HepG2 (cell line): ENCODE measurements around the gene PSMD1. TPM values are rescaled to one million over a fixed set of nuclear protein-coding genes. Genes with fewer than 3 reads are reported as not detected.

Source experiments
- AHDC1 ChIP-seq: sonication (generic); formaldehyde crosslinking; IDR thresholded peaks from 2 replicates; pipeline ENCODE4 v1.5.1; 2020; ENCODE audit warnings: mild to moderate bottlenecking, missing genetic modification reagents, borderline replicate concordance
- ARNT ChIP-seq: fragments of 450-650 bp; IDR thresholded peaks from 2 replicates; pipeline ENCODE4 v1.6.1; 2017
- BHLHE40 ChIP-seq: IDR thresholded peaks from 2 replicates; pipeline ENCODE4 v1.6.1; 2011; ENCODE audit warnings: low read length, improper control_type of control experiment
- ELF1 ChIP-seq: sonication (generic); formaldehyde crosslinking; IDR thresholded peaks from 2 replicates; pipeline ENCODE4 v1.4.0; 2020; ENCODE audit warnings: missing genetic modification reagents
- ERF ChIP-seq: IDR thresholded peaks from 2 replicates; pipeline ENCODE4 v1.6.1; 2018; ENCODE audit warnings: missing biosample characterization, missing genetic modification reagents
- GLMP ChIP-seq: sonication (generic); formaldehyde crosslinking; IDR thresholded peaks from 2 replicates; pipeline ENCODE4 v1.9.0; 2021; ENCODE audit warnings: missing genetic modification reagents, mild to moderate bottlenecking, borderline replicate concordance
- LBX2 ChIP-seq: sonication (generic); formaldehyde crosslinking; IDR thresholded peaks from 2 replicates; pipeline ENCODE4 v1.5.0; 2020; ENCODE audit warnings: missing genetic modification reagents, mild to moderate bottlenecking, borderline replicate concordance
- MED1 ChIP-seq: sonication (generic); formaldehyde crosslinking; IDR thresholded peaks from 2 replicates; pipeline ENCODE4 v1.4.0; 2020; ENCODE audit warnings: missing genetic modification reagents
- SRF ChIP-seq: IDR thresholded peaks from 2 replicates; pipeline ENCODE4 v1.6.1; 2011; ENCODE audit warnings: mild to moderate bottlenecking, low read depth, low read length, moderate library complexity
- ZNF3 ChIP-seq: IDR thresholded peaks from 2 replicates; pipeline ENCODE4 v1.7.0; 2017; ENCODE audit warnings: inconsistent platforms
- ZNF501 ChIP-seq: sonication (generic); formaldehyde crosslinking; IDR thresholded peaks from 2 replicates; pipeline ENCODE4 v1.5.1; 2020; ENCODE audit warnings: mild to moderate bottlenecking, moderate library complexity, missing genetic modification reagents
- ZNF543 ChIP-seq: sonication (generic); formaldehyde crosslinking; IDR thresholded peaks from 2 replicates; pipeline ENCODE4 v1.4.0; 2020; ENCODE audit warnings: mild to moderate bottlenecking, missing genetic modification reagents
- ZNF569 ChIP-seq: sonication (generic); formaldehyde crosslinking; IDR thresholded peaks from 2 replicates; pipeline ENCODE4 v1.5.0; 2020; ENCODE audit warnings: mild to moderate bottlenecking, missing genetic modification reagents, moderate library complexity, borderline replicate concordance
- ZNF616 ChIP-seq: sonication (generic); formaldehyde crosslinking; IDR thresholded peaks from 2 replicates; pipeline ENCODE4 v1.5.0; 2020; ENCODE audit warnings: low read depth, mild to moderate bottlenecking, missing genetic modification reagents
- ZNF784 ChIP-seq: sonication (generic); formaldehyde crosslinking; IDR thresholded peaks from 2 replicates; pipeline ENCODE4 v1.5.1; 2020; ENCODE audit warnings: missing genetic modification reagents, mild to moderate bottlenecking, borderline replicate concordance
- ZSCAN9 ChIP-seq: IDR thresholded peaks from 2 replicates; pipeline ENCODE4 v1.6.1; 2016; ENCODE audit warnings: borderline replicate concordance
- polyA plus RNA-seq, 8 experiments: library from polyadenylated mRNA; depleted of rRNA in 3 of 8; stranded (reverse) in 7 of 8; unstranded in 1 of 8; fragments of >200 nt; fragmentation: Illumina TruSeq in 4 of 8; extraction: Trizol in 4 of 8; gene quantifications; 2 replicates each; pipeline versions ENCODE4 v1.2.1 to v1.2.3, GENCODE V29; 2011 to 2016; ENCODE audit warnings: low read depth in 4 of 8, missing spikeins in 1 of 8, mixed read lengths in 1 of 8; ENCODE audit not compliant: insufficient read depth in 1 of 8
- total RNA-seq, 5 experiments: library from RNA; depleted of rRNA; stranded (reverse); fragments of >200 nt; fragmentation: Illumina TruSeq; extraction: Trizol; gene quantifications; 2 replicates each; pipeline ENCODE4 v1.2.3, GENCODE V29; 2016; ENCODE audit warnings: low read depth in 1 of 5
- TF ChIP-seq, protein P1 (sequence below): sonication (generic); formaldehyde crosslinking; IDR thresholded peaks from 2 replicates; pipeline ENCODE4 v1.5.1; 2020; ENCODE audit warnings: mild to moderate bottlenecking, missing genetic modification reagents, moderate library complexity
- TF ChIP-seq, protein P2 (sequence below): sonication (generic); formaldehyde crosslinking; conservative IDR thresholded peaks from 2 replicates; pipeline ENCODE4 v1.8.1; 2023; ENCODE audit warnings: missing genetic modification reagents

PSMD1 gene
- total and polyA plus RNA-seq, 2 of the 13 experiments (the other 11 are each of a cell fraction or from before 2014, with no cell fraction given): 136 to 191 TPM

DNA sequence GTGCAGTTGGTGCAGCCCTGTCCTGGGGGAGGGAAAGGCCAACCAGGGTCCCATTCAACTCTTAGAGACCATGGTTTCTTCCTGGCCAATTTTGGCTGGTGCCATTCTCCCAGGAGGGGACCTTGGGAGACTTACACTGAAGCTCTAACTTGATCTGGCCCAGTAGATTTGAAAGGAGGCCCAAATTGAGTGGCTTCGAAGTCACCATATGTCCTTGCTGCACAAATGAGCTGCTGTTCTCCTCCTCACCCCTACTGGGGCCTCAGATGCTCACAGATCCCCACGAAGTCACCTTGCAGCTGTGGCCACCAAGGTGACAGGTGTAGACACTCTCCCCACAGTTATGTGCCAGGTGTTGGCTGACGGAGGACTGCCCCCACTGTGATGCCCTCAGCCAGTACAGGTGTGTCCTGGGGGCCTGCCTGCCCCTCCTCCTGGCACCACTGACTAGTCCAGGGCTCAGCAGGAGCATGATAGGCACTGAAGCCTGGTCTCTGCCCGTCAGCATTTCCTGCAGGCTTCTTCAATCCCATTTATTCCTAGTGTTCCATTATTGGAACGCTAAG is 24.0 kb upstream of the PSMD1 start (continued):
- no peak for TF ChIP-seq ZNF784 (CRISPR knock-in tag)
- TF ChIP-seq ZNF501: no peak
- TF ChIP-seq BHLHE40: no peak
- TF ChIP-seq, protein P1, sequence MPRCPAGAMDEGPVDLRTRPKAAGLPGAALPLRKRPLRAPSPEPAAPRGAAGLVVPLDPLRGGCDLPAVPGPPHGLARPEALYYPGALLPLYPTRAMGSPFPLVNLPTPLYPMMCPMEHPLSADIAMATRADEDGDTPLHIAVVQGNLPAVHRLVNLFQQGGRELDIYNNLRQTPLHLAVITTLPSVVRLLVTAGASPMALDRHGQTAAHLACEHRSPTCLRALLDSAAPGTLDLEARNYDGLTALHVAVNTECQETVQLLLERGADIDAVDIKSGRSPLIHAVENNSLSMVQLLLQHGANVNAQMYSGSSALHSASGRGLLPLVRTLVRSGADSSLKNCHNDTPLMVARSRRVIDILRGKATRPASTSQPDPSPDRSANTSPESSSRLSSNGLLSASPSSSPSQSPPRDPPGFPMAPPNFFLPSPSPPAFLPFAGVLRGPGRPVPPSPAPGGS: 0 out of 2 replicates have a peak, but pooled peaks have one; percentile 44
- TF ChIP-seq, protein P2, sequence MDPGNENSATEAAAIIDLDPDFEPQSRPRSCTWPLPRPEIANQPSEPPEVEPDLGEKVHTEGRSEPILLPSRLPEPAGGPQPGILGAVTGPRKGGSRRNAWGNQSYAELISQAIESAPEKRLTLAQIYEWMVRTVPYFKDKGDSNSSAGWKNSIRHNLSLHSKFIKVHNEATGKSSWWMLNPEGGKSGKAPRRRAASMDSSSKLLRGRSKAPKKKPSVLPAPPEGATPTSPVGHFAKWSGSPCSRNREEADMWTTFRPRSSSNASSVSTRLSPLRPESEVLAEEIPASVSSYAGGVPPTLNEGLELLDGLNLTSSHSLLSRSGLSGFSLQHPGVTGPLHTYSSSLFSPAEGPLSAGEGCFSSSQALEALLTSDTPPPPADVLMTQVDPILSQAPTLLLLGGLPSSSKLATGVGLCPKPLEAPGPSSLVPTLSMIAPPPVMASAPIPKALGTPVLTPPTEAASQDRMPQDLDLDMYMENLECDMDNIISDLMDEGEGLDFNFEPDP (CRISPR knock-in tag): peak; percentile 96; the same call in 1 of the 2 replicates
- TF ChIP-seq ELF1 (CRISPR knock-in tag): no peak
- no peak for TF ChIP-seq ZSCAN9 (CRISPR knock-in tag)
- TF ChIP-seq ZNF3 (CRISPR knock-in tag): no peak
- TF ChIP-seq GLMP (CRISPR knock-in tag): no peak
- TF ChIP-seq ZNF569 (CRISPR knock-in tag): no peak
- TF ChIP-seq SRF: no peak
- TF ChIP-seq ZNF616 (CRISPR knock-in tag): 0 out of 2 replicates have a peak, but pooled peaks have one; percentile 54
- TF ChIP-seq LBX2: peak; percentile 67; the same call in 1 of the 2 replicates
- TF ChIP-seq ERF (CRISPR knock-in tag): no peak
- no peak for TF ChIP-seq AHDC1 (CRISPR knock-in tag)
- TF ChIP-seq MED1 (CRISPR knock-in tag): no peak
- TF ChIP-seq ARNT: no peak
- no peak for TF ChIP-seq ZNF543 (CRISPR knock-in tag)
